NCI-H1694 (cell line): Measurements from ENCODE around the gene OR10Z1.

Experiments
- DNase-seq: peaks from one replicate; lab custom pipeline; 2025; lab: John Stamatoyannopoulos, UW

Gene OR10Z1, protein sequence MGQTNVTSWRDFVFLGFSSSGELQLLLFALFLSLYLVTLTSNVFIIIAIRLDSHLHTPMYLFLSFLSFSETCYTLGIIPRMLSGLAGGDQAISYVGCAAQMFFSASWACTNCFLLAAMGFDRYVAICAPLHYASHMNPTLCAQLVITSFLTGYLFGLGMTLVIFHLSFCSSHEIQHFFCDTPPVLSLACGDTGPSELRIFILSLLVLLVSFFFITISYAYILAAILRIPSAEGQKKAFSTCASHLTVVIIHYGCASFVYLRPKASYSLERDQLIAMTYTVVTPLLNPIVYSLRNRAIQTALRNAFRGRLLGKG

DNA sequence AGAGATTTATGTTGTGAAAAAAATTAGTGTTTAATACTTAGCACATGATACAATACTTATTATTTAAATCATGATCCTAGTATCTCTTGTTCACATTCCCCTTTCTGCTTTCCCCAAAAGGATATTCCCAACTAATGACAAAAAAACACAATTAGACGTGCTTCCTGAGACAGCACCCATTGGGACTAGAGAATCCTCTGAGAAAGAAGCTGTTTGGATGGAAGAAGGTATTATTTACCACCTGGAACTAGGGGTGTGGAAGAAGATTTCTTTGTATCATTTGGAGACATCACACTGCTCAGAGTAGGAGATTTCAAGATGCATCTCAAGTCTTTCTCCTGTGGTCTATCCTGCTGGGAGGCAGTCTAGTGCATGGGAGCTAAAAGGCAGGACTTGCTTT lies at the start of gene OR10Z1:
Gene OR10Z1 (plus strand): TSS at position 301 of the 400 bp plus-strand sequence. CDS start 1,171 bp downstream, outside the sequence.
- DNase-seq = no peak

DNA sequence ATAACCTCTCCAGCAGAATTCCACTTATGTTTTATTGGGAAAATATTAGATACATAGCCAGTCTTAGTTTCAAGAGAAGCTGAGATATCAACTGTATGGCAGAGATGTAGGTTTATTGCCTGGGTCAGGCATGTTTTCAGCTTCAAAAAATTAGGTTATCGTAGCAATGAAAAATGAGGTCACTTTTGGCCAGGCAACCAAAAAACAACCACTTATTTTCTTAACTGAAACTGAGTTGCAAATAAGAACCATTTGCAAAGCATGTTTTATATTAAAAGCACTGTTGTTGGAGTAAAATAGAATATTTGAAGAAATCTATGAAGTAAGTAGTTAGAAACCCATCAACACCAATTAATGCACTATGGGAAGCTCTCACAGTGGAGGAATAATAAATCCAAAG lies 45.4 kb upstream of the OR10Z1 start:
- no peak for DNase-seq

DNA sequence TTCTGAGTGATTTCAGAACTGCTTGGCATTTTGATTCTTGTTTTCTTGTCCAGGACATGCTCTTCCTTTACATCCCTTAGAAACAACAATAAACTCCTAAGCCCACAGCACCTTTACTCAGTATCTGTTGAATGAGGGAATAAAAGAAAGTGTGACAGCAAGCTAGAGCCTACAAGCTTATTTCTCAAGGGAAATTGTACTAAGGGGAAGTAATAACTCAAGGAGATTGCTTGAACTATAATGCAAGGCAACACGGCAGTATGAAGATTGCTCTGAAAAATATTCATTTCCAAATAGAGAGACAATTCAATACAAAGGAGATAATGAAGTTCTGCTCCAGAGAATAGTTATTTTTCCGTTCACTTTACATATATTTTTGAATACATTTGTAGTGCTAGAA lies 41.2 kb upstream of the OR10Z1 start:
- DNase-seq = no peak

- no peak for DNase-seq
These were observed 40.5 kb upstream of the OR10Z1 start for GRCh38 chr1:158564608-158565007.

GRCh38 chr1:158570480-158570879 lies 34.6 kb upstream of the OR10Z1 start, which contains the start of gene OR6P1:
Gene OR6P1 (minus strand): TSS chr1:158570580. CDS start chr1:158563604, 6,976 bp downstream.
- DNase-seq = no peak

- no peak for DNase-seq
These were observed 32.8 kb upstream of the OR10Z1 start for GRCh38 chr1:158572226-158572625.

DNA sequence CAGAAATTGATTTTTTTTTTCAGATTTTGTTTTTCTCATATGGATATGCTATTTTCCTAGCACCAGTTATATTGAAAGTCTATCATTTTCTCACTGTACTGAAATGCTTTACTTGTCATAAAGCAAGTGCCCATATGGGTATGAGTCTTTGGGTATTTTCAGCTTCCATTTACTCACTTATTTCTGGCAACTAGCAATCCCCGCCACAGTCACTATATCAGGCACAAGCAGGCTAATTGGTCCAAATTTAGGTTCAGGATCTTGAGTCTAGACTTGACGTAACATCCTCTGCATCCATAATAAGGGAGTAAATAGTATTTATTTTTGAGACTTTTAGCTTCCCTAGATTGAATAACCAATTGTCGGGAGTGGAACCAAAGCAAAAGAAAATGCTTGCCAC lies 27.5 kb upstream of the OR10Z1 start:
- DNase-seq = no peak

- DNase-seq = no peak
These were observed 25.3 kb upstream of the OR10Z1 start, which contains the start of gene OR10X1 for GRCh38 chr1:158579733-158580132. Gene OR10X1 (minus strand): TSS chr1:158579899. CDS start chr1:158579899, 0 bp downstream.

DNA sequence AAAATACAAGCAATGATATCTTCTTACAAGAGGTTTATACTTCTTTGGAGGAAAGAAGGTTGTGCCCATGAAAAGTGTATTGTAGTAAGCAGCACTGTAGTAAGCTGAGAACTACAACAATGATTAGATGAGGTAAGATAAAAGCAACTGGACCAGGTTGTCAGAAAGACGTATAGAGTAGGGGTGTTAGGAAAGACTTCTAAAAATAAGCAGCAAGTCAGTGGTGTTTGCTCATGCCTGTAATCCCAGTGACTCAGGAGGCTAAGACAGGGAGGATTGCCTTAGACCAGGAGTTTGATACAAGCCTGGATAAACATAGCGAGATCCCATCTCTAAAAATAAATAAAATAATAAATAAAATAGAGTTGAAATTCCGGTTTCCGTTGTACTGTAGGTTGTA lies 21.1 kb upstream of the OR10Z1 start:
- DNase-seq = no peak

DNA sequence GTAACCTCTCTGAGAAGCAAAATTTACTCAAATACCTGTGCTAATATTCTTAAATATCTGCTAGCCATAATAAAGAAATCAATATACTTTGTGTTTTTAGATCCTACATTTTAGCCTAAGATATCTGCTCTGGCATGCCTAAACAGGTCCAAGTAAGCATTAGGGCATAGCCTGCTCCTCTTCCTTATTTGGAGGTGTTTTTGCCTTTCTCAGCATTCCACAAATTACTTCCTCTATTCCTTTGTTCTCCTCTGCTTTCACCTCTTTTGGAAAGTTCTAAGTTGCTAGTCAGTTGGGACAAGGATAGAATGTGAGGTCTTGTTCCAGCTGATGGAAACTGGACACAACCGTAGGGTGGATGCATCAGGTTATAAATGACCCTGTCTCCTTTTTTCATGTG lies 18.1 kb upstream of the OR10Z1 start:
- DNase-seq = no peak

DNA sequence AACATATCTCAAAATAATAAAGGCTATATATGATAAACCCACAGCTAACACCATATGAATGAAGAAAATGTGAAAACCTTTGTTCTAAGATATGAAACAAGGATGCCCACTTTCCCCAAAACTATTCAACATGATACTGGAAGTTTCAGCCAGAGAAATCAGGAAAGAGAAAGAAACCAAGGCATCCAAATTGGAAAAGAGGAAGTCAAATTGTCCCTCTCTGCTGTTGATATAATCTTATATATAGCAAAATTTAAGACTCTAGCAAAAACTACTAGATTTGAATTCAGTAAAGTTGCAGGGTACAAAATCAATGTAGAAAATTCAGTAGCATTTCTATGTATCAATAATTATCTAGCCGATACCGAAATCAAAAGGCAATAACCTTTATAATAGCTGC lies 4.3 kb upstream of the OR10Z1 start:
- DNase-seq = no peak

GRCh38 chr1:158607296-158607695 lies 2.2 kb downstream of the OR10Z1 start:
- no peak for DNase-seq

- DNase-seq = no peak
These were observed 6.8 kb downstream of the OR10Z1 start for GRCh38 chr1:158611916-158612315.

- no peak for DNase-seq
These were observed 8.7 kb downstream of the OR10Z1 start for GRCh38 chr1:158613764-158614163.

GRCh38 chr1:158638146-158638545 lies 33.1 kb downstream of the OR10Z1 start:
- DNase-seq = no peak

DNA sequence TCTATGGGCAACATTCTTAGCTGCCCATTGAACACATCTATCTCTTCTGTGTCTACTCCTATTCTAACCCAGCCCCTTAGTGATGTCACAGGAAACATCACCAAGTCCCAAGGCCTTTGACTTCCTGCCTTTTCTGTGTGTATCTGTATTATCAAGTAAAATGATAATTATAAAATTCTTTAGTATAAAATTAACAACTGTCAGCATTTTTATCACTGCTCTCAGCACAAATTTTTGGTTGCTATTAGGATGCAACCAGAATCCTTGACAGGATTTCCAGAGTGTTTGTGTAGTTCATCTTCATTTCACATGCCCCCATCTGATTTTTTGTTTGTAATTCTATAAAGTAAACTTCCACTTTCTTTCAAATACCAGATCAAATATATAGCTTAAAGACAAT lies 33.8 kb downstream of the OR10Z1 start:
- no peak for DNase-seq

GRCh38 chr1:158644449-158644848 lies 39.4 kb downstream of the OR10Z1 start:
- no peak for DNase-seq

DNA sequence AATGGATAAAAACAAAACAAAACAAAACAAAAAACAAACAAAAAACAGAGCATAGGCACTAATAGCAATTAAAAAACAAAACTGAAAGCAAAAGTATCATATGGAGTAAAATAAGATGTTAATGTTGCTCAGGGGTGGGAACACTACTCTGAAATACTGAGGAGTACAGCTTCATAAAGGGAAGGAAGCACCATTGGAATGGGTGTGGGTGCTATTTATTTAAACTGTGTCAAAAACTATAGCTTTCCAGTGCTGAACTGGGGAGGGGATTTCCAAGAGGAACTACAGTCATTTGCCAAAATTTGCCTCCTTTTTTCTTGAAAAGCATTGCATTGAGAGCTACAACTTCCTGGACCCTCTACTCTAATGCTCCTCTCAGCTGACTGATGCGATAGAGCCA lies 41.4 kb downstream of the OR10Z1 start:
- DNase-seq = no peak

DNA sequence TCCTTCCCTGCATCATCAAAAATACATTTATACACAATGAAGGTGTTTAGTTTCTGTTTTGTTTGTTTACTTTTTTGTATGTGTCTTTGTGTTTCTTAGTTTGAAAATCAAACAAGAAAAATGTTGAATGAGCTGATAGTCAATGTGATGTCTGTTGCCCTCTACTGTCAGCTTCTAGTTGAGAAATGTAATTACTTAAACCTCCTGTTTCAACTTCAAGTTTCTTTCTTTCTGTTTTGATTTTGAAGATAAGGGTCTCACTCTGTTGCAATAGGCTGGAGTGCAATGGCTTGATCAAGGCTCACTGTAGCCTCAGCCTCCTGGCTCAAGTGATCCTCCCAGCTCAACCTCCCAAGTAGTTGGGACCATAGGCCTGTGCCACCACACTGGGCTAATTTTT lies 44.0 kb downstream of the OR10Z1 start:
- DNase-seq = no peak

GRCh38 chr1:158652721-158653334 lies 47.8 kb downstream of the OR10Z1 start:
- no peak for DNase-seq

GRCh38 chr1:158654086-158654485 lies 49.0 kb downstream of the OR10Z1 start:
- no peak for DNase-seq

GRCh38 chr1:158654571-158654970 lies 49.5 kb downstream of the OR10Z1 start:
- DNase-seq = no peak
